HG03280 (cell line): ENCODE results near the gene TBX15.

Source experiments
- ATAC-seq: cut with Tn5 transposase; IDR thresholded peaks from one replicate; pipeline ENCODE4 v1.9.1; 2021; ENCODE audit warnings: mild to moderate bottlenecking, moderate library complexity; ENCODE audit not compliant: unreplicated experiment

TBX15 gene

GRCh38 chr1:118988186-118989005, at the start of gene TBX15:
Gene TBX15 (minus strand): TSS chr1:118988343. CDS start chr1:118987795, 548 bp downstream.
- ATAC-seq = no peak

DNA sequence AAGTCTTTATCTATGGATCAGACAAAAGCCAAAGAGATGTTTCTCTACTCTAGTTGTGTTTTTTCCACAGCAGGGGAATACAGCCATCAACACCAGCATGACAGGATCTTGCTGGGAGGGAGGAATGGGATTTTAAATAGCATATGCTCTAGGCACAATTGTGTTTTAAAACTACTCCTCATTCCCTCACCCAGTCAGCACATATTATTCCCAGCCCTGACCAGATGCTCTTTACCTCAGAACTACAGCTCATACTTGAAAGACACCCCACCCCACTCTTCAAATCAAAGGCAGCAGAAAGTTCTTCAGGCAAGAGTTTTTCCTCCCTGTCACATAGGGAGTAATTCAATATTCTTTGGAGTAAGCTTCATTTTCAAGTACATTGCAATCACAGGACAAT, 46.2 kb upstream of the TBX15 start:
- no peak for ATAC-seq

GRCh38 chr1:119032986-119033385, 44.8 kb upstream of the TBX15 start:
- no peak for ATAC-seq

GRCh38 chr1:119027759-119028158, 39.6 kb upstream of the TBX15 start:
- ATAC-seq = no peak

GRCh38 chr1:119026956-119027355, 38.8 kb upstream of the TBX15 start:
- no peak for ATAC-seq

DNA sequence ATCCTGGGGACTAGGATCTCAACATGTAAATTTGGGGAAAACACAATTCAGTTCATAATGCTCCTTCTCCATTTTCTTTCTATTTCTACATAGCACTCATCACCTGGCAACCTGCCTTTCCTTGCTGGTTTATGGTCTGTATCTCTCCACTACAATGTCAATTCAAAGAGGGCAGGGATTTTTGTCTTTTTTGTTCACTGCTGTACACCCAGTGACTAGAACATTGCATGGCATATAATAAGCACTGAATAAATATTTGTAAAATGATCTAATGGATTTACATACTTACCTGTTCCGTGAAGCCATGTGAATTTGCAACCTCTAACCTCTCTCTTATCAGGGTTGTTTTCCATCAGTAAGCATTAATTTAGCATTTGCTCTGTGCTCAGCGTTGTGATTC, 27.4 kb upstream of the TBX15 start:
- ATAC-seq = no peak

DNA sequence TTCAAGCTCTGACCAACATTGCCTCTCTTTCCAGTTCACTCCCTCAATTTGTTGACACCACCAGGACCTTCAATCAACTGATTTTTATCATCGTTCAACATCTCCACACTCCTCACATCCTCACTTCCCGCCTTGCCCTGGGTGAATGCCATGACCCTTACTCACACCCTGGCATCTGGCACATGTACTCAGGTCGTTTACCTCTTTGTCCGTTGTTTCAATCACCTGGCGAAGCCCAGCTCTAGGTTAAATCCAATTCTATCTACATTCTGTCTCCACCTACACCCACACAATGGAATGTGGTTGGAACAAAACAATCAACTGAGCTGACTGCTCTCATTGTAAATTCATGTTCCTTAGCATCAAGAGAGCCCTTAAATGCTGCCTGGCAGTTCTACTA, 24.2 kb upstream of the TBX15 start:
- no peak for ATAC-seq

DNA sequence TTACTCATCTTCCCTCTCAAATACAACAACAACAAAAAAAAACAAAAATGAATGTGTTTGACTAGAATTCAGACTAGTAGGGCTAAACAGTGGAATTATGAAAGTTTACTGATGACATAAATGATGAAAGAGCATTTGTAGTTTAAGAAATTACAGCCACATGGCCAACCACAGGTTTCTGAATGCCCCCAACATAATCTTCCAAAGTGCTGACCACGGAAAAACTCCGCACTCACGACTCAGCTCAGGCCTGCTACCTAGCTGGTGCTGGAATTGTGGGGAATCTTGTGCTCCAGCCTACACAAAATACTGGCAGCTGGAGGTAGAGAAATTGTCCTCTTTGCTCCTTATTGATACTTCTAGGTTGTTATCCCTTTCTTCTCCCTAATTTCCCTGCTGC, 23.6 kb upstream of the TBX15 start:
- no peak for ATAC-seq

GRCh38 chr1:119011116-119011515, 23.0 kb upstream of the TBX15 start:
- ATAC-seq = no peak

GRCh38 chr1:119010201-119010600, 22.1 kb upstream of the TBX15 start:
- no peak for ATAC-seq

GRCh38 chr1:119009312-119009655, 21.1 kb upstream of the TBX15 start:
- no peak for ATAC-seq

DNA sequence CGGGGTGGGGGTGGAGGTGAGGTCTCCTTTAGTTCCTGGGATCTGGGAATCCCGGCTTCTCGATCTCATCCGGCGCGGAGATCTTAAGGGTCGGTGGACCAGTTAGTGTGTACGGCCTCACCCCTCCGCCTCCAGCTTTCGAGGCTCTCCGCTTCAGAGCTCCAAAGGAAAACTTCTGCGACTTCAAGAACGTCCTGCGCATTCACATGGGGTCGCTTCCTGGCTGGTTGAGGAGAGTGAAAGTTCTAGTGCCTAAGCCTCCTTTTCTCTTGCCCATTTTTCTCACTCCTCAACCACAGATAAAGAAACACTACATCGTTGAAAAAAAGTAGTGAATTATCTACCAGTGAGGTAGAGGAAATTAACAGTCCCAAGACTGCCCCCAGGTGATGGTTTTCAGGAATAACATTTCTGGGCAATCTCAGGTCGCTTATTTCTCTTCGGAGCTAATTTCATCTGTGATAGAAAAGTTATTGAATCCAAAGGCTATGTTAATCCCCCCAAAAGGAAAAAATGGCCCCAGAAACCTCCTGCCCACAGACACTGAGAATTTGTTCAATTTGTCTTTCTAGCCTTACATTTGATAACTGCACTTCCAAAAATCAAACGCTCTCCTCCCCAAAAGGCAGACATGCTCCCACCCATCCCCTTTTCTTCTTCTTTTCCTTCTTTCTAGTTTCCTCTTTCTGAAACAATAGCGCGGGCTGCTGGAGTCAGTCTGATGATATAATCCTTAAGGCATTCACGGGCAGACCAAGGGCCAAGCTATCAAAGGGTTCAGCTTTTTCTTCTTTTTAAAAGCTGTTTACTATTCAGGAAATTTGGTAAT, 20.6 kb upstream of the TBX15 start:
- ATAC-seq = no peak

- ATAC-seq = no peak
Observed at GRCh38 chr1:119007670-119008482, 19.7 kb upstream of the TBX15 start.

GRCh38 chr1:119007339-119007669, 19.2 kb upstream of the TBX15 start:
- no peak for ATAC-seq

- ATAC-seq = no peak
Observed at GRCh38 chr1:119006406-119007279, 18.5 kb upstream of the TBX15 start.

- ATAC-seq = no peak
Observed at GRCh38 chr1:119005724-119006405, 17.7 kb upstream of the TBX15 start.

DNA sequence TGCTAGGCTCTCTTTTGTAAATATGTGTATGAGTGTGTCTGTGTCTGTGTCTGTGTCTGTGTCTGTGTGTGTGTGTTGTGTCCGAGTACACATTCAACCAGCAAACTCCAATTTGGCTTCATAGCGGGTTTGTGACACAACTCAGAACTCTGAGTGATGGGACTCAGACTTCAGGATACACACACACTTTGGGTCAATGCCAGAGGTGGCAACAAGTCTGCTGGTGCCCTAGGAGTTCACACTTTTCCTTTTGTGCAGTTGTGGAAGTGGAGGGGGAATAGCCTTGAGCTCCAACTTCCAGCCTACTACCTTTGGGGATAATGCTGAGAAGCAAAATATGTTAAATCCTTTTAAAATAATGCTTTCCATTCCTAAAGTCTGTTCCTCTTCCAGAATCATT, 16.6 kb upstream of the TBX15 start:
- ATAC-seq = no peak

GRCh38 chr1:119004129-119004527, 16.0 kb upstream of the TBX15 start:
- ATAC-seq = no peak

GRCh38 chr1:119003413-119004128, 15.4 kb upstream of the TBX15 start:
- no peak for ATAC-seq
